HG03280 (cell line): ENCODE measurements around the gene CCDC12.

Experiments used
- ATAC-seq: cut with Tn5 transposase; IDR thresholded peaks from one replicate; pipeline ENCODE4 v1.9.1; 2021; ENCODE audit warnings: mild to moderate bottlenecking, moderate library complexity; ENCODE audit not compliant: unreplicated experiment

The CCDC12 gene

GRCh38 chr3:46958467-46959160 is 17.9 kb downstream of the CCDC12 start:
- ATAC-seq, result no peak

- no peak for ATAC-seq
Observed at GRCh38 chr3:46957092-46957820, 19.3 kb downstream of the CCDC12 start.

GRCh38 chr3:46955801-46956259 is 20.7 kb downstream of the CCDC12 start:
- ATAC-seq, result no peak

- ATAC-seq, result no peak
Observed at GRCh38 chr3:46955157-46955556, 21.4 kb downstream of the CCDC12 start.

GRCh38 chr3:46954178-46954577 is 22.4 kb downstream of the CCDC12 start:
- ATAC-seq, result no peak

GRCh38 chr3:46953234-46954010 is 23.1 kb downstream of the CCDC12 start:
- no peak for ATAC-seq

GRCh38 chr3:46952813-46953212 is 23.7 kb downstream of the CCDC12 start:
- ATAC-seq, result no peak

- ATAC-seq, result no peak
Observed at GRCh38 chr3:46950650-46951241, 25.8 kb downstream of the CCDC12 start.

- ATAC-seq, result no peak
Observed at GRCh38 chr3:46950177-46950576, 26.4 kb downstream of the CCDC12 start.

GRCh38 chr3:46948830-46949671 is 27.5 kb downstream of the CCDC12 start:
- ATAC-seq, result peak; percentile 60

GRCh38 chr3:46947981-46948791 is 28.4 kb downstream of the CCDC12 start:
- ATAC-seq, result no peak

- ATAC-seq, result no peak
Observed at GRCh38 chr3:46947546-46947901, 29.0 kb downstream of the CCDC12 start.

- ATAC-seq, result no peak
Observed at GRCh38 chr3:46946856-46947545, 29.5 kb downstream of the CCDC12 start.

- ATAC-seq, result no peak
Observed at GRCh38 chr3:46946416-46946815, 30.1 kb downstream of the CCDC12 start.

- no peak for ATAC-seq
Observed at GRCh38 chr3:46944191-46944590, 32.4 kb downstream of the CCDC12 start.

GRCh38 chr3:46943237-46944187 is 33.0 kb downstream of the CCDC12 start:
- no peak for ATAC-seq

- ATAC-seq, result no peak
Observed at GRCh38 chr3:46942481-46943236, 33.9 kb downstream of the CCDC12 start.
